Measurements from ENCODE around the gene CABP4. TPM values are rescaled to one million over a fixed set of nuclear protein-coding genes. Genes with fewer than 3 reads are reported as not detected.

The CABP4 gene
- total RNA-seq, 1 experiment from 2014 or later = not detected

DNA sequence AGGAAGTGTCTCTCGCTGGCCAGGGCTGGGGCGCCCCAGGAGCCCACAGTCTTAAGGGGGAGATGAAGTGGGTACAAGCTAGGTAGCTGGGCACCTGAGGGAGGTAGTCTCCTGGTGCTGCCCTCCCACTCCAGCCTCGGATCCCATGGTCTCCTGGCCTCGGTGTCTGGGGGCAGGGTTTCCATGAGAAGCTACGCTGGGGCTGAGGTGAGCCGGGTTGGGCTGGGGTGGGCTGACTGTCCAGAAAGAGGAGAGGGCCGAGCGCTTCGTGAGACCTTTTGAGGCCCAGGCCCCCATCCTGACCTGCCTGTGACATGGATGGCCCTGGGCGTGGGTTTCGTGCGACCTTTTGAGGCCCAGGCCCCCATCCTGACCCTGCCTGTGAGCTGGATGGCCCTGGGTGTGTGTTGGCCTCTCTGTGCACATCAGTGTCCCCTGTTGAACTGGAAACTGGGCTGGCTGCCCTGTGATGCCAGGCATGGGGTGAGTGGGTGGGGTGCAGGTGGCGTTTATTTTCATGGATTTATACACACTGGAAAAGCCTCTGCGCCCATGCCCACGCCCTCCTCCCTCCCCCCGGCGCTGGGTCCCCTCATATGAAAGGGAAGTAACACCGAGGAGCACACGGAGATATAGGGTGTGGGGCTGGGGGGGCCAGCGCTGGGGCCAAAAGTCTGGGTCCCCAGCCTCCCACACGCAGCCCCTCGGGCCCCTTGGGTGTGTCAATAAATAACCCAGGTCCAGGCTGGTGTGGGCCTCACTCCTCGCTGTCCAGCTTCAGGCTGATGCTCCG is 36.3 kb downstream of the CABP4 start:
- H3K27me3 Mint-ChIP-seq (ENCODE audit: insufficient read depth, unreplicated experiment) = no peaks in the 10 kb centered on the region
- intact Hi-C loops (cut with micrococcal nuclease) = no loop called here
- H3K9me3 Mint-ChIP-seq (ENCODE audit: unreplicated experiment) = no peaks in the 10 kb centered on the region
- TF ChIP-seq, protein P1, sequence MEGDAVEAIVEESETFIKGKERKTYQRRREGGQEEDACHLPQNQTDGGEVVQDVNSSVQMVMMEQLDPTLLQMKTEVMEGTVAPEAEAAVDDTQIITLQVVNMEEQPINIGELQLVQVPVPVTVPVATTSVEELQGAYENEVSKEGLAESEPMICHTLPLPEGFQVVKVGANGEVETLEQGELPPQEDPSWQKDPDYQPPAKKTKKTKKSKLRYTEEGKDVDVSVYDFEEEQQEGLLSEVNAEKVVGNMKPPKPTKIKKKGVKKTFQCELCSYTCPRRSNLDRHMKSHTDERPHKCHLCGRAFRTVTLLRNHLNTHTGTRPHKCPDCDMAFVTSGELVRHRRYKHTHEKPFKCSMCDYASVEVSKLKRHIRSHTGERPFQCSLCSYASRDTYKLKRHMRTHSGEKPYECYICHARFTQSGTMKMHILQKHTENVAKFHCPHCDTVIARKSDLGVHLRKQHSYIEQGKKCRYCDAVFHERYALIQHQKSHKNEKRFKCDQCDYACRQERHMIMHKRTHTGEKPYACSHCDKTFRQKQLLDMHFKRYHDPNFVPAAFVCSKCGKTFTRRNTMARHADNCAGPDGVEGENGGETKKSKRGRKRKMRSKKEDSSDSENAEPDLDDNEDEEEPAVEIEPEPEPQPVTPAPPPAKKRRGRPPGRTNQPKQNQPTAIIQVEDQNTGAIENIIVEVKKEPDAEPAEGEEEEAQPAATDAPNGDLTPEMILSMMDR (IDR thresholded peaks at IDR 0.05; ENCODE audit: unreplicated experiment) = no peak
- H3K4me1 Mint-ChIP-seq (ENCODE audit: insufficient read depth, unreplicated experiment) = peaks cover under 1% of the 10 kb centered on the region
- POLR2A ChIA-PET = interaction anchor here (0.5 to 1.4 kb wide), 4 partner anchors 8 to 109 kb away, joined by 3 read pairs; partner anchors contain the start of gene AIP
- DNase-seq (ENCODE audit: unreplicated experiment) = no peak
- BruUV-seq (replicated peaks) = no TSS peak
- H3K4me3 Mint-ChIP-seq (ENCODE audit: unreplicated experiment) = no peak overlapping the region
- H3K36me3 Mint-ChIP-seq (ENCODE audit: insufficient read depth, unreplicated experiment) = peaks cover 40% of the 10 kb centered on the region
- CTCF ChIA-PET = no interaction called here
- H3K27ac Mint-ChIP-seq (ENCODE audit: low read depth, unreplicated experiment) = no peak overlapping the region

DNA sequence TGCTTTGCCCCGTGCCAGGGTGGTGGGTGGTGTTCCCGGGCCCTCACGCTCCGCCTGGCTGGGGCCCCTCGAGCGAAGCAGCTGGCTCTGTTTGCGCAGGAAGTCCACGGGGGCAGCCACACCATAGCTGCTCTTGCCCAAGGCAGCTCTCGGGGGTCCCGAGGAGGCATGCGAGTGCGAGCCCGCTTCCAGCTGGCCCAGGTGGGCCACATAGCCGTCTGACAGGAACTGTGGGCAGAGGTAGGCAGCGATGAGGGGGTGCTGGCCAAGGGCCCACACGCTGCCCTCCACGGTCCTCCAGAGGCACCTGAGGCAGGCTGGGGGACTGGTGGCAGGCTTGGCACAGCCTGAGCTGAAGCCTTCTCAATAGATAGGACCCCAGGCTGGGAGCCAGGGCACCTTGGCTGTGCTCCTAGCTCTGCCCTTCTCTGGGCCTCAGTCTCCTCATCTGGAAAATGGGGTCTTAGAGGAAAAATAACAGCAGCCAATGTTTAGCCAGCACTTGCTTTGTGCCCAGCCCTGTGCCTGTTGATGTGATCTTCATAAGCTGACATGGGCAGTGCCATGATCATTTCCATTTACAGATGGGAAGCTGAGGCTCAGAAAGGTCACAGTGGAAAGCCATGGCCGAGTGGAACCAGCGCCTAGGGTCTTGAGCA is 37.0 kb downstream of the CABP4 start:
- no peak overlapping the region for H3K27ac Mint-ChIP-seq (ENCODE audit: low read depth, unreplicated experiment)
- H3K4me1 Mint-ChIP-seq (ENCODE audit: insufficient read depth, unreplicated experiment) = no peaks in the 10 kb centered on the region
- no TSS peak for BruUV-seq (replicated peaks)
- no peaks in the 10 kb centered on the region for H3K27me3 Mint-ChIP-seq (ENCODE audit: insufficient read depth, unreplicated experiment)
- CTCF ChIA-PET = no interaction called here
- no peaks in the 10 kb centered on the region for H3K9me3 Mint-ChIP-seq (ENCODE audit: unreplicated experiment)
- no peak for DNase-seq (ENCODE audit: unreplicated experiment)
- H3K4me3 Mint-ChIP-seq (ENCODE audit: unreplicated experiment) = no peak overlapping the region
- TF ChIP-seq, protein P1 (IDR thresholded peaks at IDR 0.05; ENCODE audit: unreplicated experiment) = no peak
- peaks cover 40% of the 10 kb centered on the region for H3K36me3 Mint-ChIP-seq (ENCODE audit: insufficient read depth, unreplicated experiment)
- intact Hi-C loops (cut with micrococcal nuclease) = no loop called here
- POLR2A ChIA-PET = interaction anchor here (0.5 to 1.4 kb wide), 5 partner anchors 9 to 189 kb away, joined by 3 to 4 read pairs (median 3); partner anchors contain the start of genes AIP and SSH3

DNA sequence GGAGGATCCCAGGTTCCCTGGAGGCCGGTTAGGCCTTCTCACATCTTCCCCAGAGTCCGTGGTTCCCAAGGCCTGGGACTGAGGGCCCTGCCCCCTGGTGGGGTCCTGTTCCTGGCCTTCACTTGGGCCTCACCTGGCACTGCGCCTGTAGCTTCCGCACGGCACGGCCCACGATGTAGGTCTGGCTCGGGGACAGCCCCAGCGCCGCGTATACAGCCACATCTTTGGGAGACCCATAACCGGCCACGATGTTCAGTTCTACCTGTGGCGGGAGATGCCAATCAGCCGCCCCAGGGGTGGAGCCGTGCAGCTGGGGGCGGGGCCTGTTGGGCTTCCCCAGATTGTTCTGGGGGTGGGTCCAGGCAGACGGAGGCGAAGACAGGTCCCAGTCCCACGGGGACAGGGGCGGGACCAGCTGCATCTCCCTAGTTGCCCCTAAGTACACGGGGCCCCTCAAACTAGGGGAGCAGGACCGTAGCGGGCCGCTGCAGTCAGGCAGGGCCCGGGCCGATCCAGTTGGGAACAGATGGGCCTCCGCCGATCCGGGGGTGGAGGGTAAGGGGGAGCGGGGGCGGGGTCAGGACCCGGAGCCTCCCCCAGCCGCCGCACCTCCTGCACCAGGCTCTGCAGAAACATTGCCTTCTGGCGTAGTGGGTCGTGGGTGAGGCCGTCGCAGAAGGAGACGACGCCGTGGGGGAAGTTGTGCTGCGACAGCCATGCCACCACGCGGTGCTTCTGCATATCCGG is 37.8 kb downstream of the CABP4 start:
- H3K27ac Mint-ChIP-seq (ENCODE audit: low read depth, unreplicated experiment) = no peak overlapping the region
- intact Hi-C loops (cut with micrococcal nuclease) = no loop called here
- H3K4me3 Mint-ChIP-seq (ENCODE audit: unreplicated experiment) = no peak overlapping the region
- TF ChIP-seq, protein P1 (IDR thresholded peaks at IDR 0.05; ENCODE audit: unreplicated experiment) = no peak
- peaks cover 32% of the 10 kb centered on the region for H3K36me3 Mint-ChIP-seq (ENCODE audit: insufficient read depth, unreplicated experiment)
- no peak for DNase-seq (ENCODE audit: unreplicated experiment)
- no peaks in the 10 kb centered on the region for H3K4me1 Mint-ChIP-seq (ENCODE audit: insufficient read depth, unreplicated experiment)
- no peaks in the 10 kb centered on the region for H3K9me3 Mint-ChIP-seq (ENCODE audit: unreplicated experiment)
- ChIA-PET CTCF (no interaction called here), POLR2A (interaction anchor here (0.5 to 1.1 kb wide), 4 partner anchors 8 to 189 kb away, joined by 3 to 4 read pairs (median 3); partner anchors contain the start of genes AIP and SSH3)
- no TSS peak for BruUV-seq (replicated peaks)
- H3K27me3 Mint-ChIP-seq (ENCODE audit: insufficient read depth, unreplicated experiment) = no peaks in the 10 kb centered on the region
